HG03457 (cell line): ENCODE data around the gene ADAMTS2.

ENCODE experiments used
- ATAC-seq: cut with Tn5 transposase; IDR thresholded peaks from one replicate; pipeline ENCODE4 v1.9.1; 2021; ENCODE audit warnings: moderate number of reproducible peaks; ENCODE audit not compliant: unreplicated experiment

The ADAMTS2 gene

GRCh38 chr5:179373101-179373934 is 28.1 kb upstream of the ADAMTS2 start:
- no peak for ATAC-seq

- ATAC-seq: no peak
These were observed 26.7 kb upstream of the ADAMTS2 start for GRCh38 chr5:179371681-179372680.

GRCh38 chr5:179371121-179371510 is 25.9 kb upstream of the ADAMTS2 start:
- no peak for ATAC-seq

GRCh38 chr5:179370490-179371120 is 25.3 kb upstream of the ADAMTS2 start:
- ATAC-seq: no peak

- no peak for ATAC-seq
These were observed 24.2 kb upstream of the ADAMTS2 start for GRCh38 chr5:179369530-179369884.

- ATAC-seq: no peak
These were observed 23.7 kb upstream of the ADAMTS2 start for GRCh38 chr5:179368806-179369529.

- no peak for ATAC-seq
These were observed 23.0 kb upstream of the ADAMTS2 start for GRCh38 chr5:179368126-179368805.

- ATAC-seq: no peak
These were observed 22.2 kb upstream of the ADAMTS2 start for GRCh38 chr5:179367491-179367890.

- ATAC-seq: no peak
These were observed 17.1 kb upstream of the ADAMTS2 start for GRCh38 chr5:179362355-179362754.

GRCh38 chr5:179361037-179361603 is 15.9 kb upstream of the ADAMTS2 start:
- ATAC-seq: no peak

- ATAC-seq: no peak
These were observed 11.8 kb upstream of the ADAMTS2 start for GRCh38 chr5:179357031-179357430.

- ATAC-seq: no peak
These were observed 11.0 kb upstream of the ADAMTS2 start for GRCh38 chr5:179355976-179356974.

GRCh38 chr5:179354305-179354882 is 9.1 kb upstream of the ADAMTS2 start:
- ATAC-seq: no peak

GRCh38 chr5:179348843-179349242 is 3.6 kb upstream of the ADAMTS2 start:
- ATAC-seq: no peak

- ATAC-seq: no peak
These were observed 2.8 kb upstream of the ADAMTS2 start for GRCh38 chr5:179348011-179348530.

GRCh38 chr5:179347581-179347980 is 2.3 kb upstream of the ADAMTS2 start:
- ATAC-seq: no peak

GRCh38 chr5:179346875-179347274 is 1.6 kb upstream of the ADAMTS2 start:
- no peak for ATAC-seq

GRCh38 chr5:179346401-179346800 is 1.1 kb upstream of the ADAMTS2 start:
- ATAC-seq: no peak
